Measurements from ENCODE around the gene ZNF888.

Gene ZNF888

GRCh38 chr19:52936954-52937325 is 13.7 kb upstream of the ZNF888 start:
- TF ChIP-seq POLR2AphosphoS5 (IDR thresholded peaks at IDR 0.05; ENCODE audit: low read depth, low read length): no peak
- no peak for TF ChIP-seq FOXP2 (optimal IDR thresholded peaks at IDR 0.05; ENCODE audit: borderline replicate concordance, extremely low read depth, extremely low read length, insufficient read depth)
- TF ChIP-seq REST (IDR thresholded peaks at IDR 0.05; ENCODE audit: insufficient read depth in 1 of 2, low read depth in 2 of 2, low read length in 2 of 2): no peak
- no peak for TF ChIP-seq TAF1 (IDR thresholded peaks at IDR 0.05; ENCODE audit: borderline replicate concordance, insufficient read depth, low read length)
- no peak for TF ChIP-seq SIN3A (IDR thresholded peaks at IDR 0.05; ENCODE audit: borderline replicate concordance, insufficient read depth, low read length)

GRCh38 chr19:52936151-52936953 is 13.1 kb upstream of the ZNF888 start:
- TF ChIP-seq FOXP2 (optimal IDR thresholded peaks at IDR 0.05; ENCODE audit: borderline replicate concordance, extremely low read depth, extremely low read length, insufficient read depth) (no peak), SIN3A (IDR thresholded peaks at IDR 0.05; ENCODE audit: borderline replicate concordance, insufficient read depth, low read length) (no peak), REST (IDR thresholded peaks at IDR 0.05; ENCODE audit: insufficient read depth in 1 of 2, low read depth in 2 of 2, low read length in 2 of 2) (no peak), TAF1 (IDR thresholded peaks at IDR 0.05; ENCODE audit: borderline replicate concordance, insufficient read depth, low read length) (no peak), POLR2AphosphoS5 (IDR thresholded peaks at IDR 0.05; ENCODE audit: low read depth, low read length) (no peak)

GRCh38 chr19:52935434-52935833 is 12.2 kb upstream of the ZNF888 start:
- TF ChIP-seq FOXP2 (optimal IDR thresholded peaks at IDR 0.05; ENCODE audit: borderline replicate concordance, extremely low read depth, extremely low read length, insufficient read depth) (no peak), REST (IDR thresholded peaks at IDR 0.05; ENCODE audit: insufficient read depth in 1 of 2, low read depth in 2 of 2, low read length in 2 of 2) (no peak), TAF1 (IDR thresholded peaks at IDR 0.05; ENCODE audit: borderline replicate concordance, insufficient read depth, low read length) (no peak), SIN3A (IDR thresholded peaks at IDR 0.05; ENCODE audit: borderline replicate concordance, insufficient read depth, low read length) (no peak), POLR2AphosphoS5 (IDR thresholded peaks at IDR 0.05; ENCODE audit: low read depth, low read length) (no peak)

GRCh38 chr19:52923778-52924593 is 758 bp upstream of the ZNF888 start:
- TF ChIP-seq FOXP2 (optimal IDR thresholded peaks at IDR 0.05; ENCODE audit: borderline replicate concordance, extremely low read depth, extremely low read length, insufficient read depth): no peak
- no peak for TF ChIP-seq TAF1 (IDR thresholded peaks at IDR 0.05; ENCODE audit: borderline replicate concordance, insufficient read depth, low read length)
- no peak for TF ChIP-seq REST (IDR thresholded peaks at IDR 0.05; ENCODE audit: insufficient read depth in 1 of 2, low read depth in 2 of 2, low read length in 2 of 2)
- TF ChIP-seq POLR2AphosphoS5 (IDR thresholded peaks at IDR 0.05; ENCODE audit: low read depth, low read length): no peak
- no peak for TF ChIP-seq SIN3A (IDR thresholded peaks at IDR 0.05; ENCODE audit: borderline replicate concordance, insufficient read depth, low read length)
